ENCODE results near the gene RAMP3. TPM values are rescaled to one million over a fixed set of nuclear protein-coding genes. Genes with fewer than 3 reads are reported as not detected.
A peak's percentile ranks its signal among the peaks of the same experiment; 100 is the strongest.

The RAMP3 gene
- total and polyA plus RNA-seq, 9 of the 15 experiments (the other 6 are each of a cell fraction or from before 2014, with no cell fraction given) = not detected

- TF ChIP-seq NR2C2 (CRISPR knock-in tag; IDR thresholded peaks at IDR 0.05) (no peak), NR2C2 (tag; IDR thresholded peaks at IDR 0.05) (no peak), ZNF395 (CRISPR knock-in tag; IDR thresholded peaks at IDR 0.05) (no peak), U2AF2 (optimal IDR thresholded peaks at IDR 0.05; ENCODE audit: low read depth, low read length) (no peak), ERF (CRISPR knock-in tag; IDR thresholded peaks at IDR 0.05) (no peak), ZSCAN29 (IDR thresholded peaks at IDR 0.05) (no peak), SOX6 (IDR thresholded peaks at IDR 0.05) (no peak), KLF6 (CRISPR knock-in tag; IDR thresholded peaks at IDR 0.05; ENCODE audit: borderline replicate concordance) (no peak), TAL1 (IDR thresholded peaks at IDR 0.05) (peak; percentile 66), MYC (IDR thresholded peaks at IDR 0.05; ENCODE audit: low read depth, low read length) (no peak), MYC (CRISPR knock-in tag; IDR thresholded peaks at IDR 0.05; ENCODE audit: borderline replicate concordance, low read depth) (no peak), CCAR2 (IDR thresholded peaks at IDR 0.05; ENCODE audit: low read depth, low read length) (no peak), NR2C1 (IDR thresholded peaks at IDR 0.05) (no peak), NR2C1 (tag; IDR thresholded peaks at IDR 0.05) (no peak), ZNF407 (IDR thresholded peaks at IDR 0.05; ENCODE audit: low read depth) (no peak), ZNF263 (CRISPR knock-in tag; IDR thresholded peaks at IDR 0.05; ENCODE audit: borderline replicate concordance) (no peak), POLR2AphosphoS5 (IDR thresholded peaks at IDR 0.05; ENCODE audit: control insufficient read depth, insufficient read depth, low read depth, low read length) (peak; percentile 37; the same call in 1 of the 2 replicates), FOXA3 (CRISPR knock-in tag; conservative IDR thresholded peaks at IDR 0.05 in 1 of 2, IDR thresholded peaks at IDR 0.05 in 1 of 2) (no peak), SMARCB1 (IDR thresholded peaks at IDR 0.05; ENCODE audit: insufficient read length, low read depth) (no peak), NCOR1 (IDR thresholded peaks at IDR 0.05) (peak; percentile 38), ZNF134 (CRISPR knock-in tag; conservative IDR thresholded peaks at IDR 0.05) (no peak)
Measured at GRCh38 chr7:45229156-45229920, 71.7 kb downstream of the RAMP3 start (continued).
